Esophagus squamous epithelium (tissue), 5 donors: ENCODE data around the gene KCND2. TPM values are rescaled to one million over a fixed set of nuclear protein-coding genes. Genes with fewer than 3 reads are reported as not detected.
A peak's percentile ranks its signal among the peaks of the same experiment; 100 is the strongest.

Experiments used
- DNase-seq: peaks from one replicate; lab custom pipeline; 2025; lab: John Stamatoyannopoulos, UW
- H3K27ac ChIP-seq, 4 donors: fragments of 200-600 bp; sonication (generic); one replicate each; pipeline ENCODE4 v1.5.1; 2016 to 2019; ENCODE audit warnings: mild to moderate bottlenecking in 1 of 4
- H3K27me3 ChIP-seq, 4 donors: fragments of 200-600 bp; sonication (generic); 1 replicate in 3 of 4; 2 replicates in 1 of 4; pipeline versions ENCODE4 v1.5.1 to v1.6.0; 2017 to 2021; ENCODE audit warnings: antibody characterized with exemption in 1 of 4
- H3K36me3 ChIP-seq, 3 donors: fragments of 200-600 bp; sonication (generic); one replicate each; pipeline ENCODE4 v1.5.1; 2016 to 2019
- H3K4me1 ChIP-seq, 3 donors: fragments of 200-600 bp; sonication (generic); one replicate each; pipeline ENCODE4 v1.5.1; 2017 to 2019
- H3K4me3 ChIP-seq, 4 donors: fragments of 200-600 bp; sonication (generic); 1 replicate in 3 of 4; 2 replicates in 1 of 4; pipeline ENCODE4 v1.5.1; 2016 to 2019; ENCODE audit warnings: mild to moderate bottlenecking in 2 of 4, moderate library complexity in 1 of 4
- H3K9me3 ChIP-seq, 3 donors: fragments of 200-600 bp; sonication (generic); one replicate each; pipeline ENCODE4 v1.5.1; 2016 to 2019
- POLR2A ChIP-seq, 4 donors: fragments of 450-650 bp; IDR thresholded peaks; one replicate each; pipeline ENCODE4 v1.6.1; 2017; ENCODE audit warnings: antibody characterized with exemption in 4 of 4, mild to moderate bottlenecking in 4 of 4, moderate library complexity in 3 of 4
- WGBS, 2 donors: methylation state at CpG; one replicate each; pipeline ENCODE4 v1.1.5; 2018; 5-methylcytosine and 5-hydroxymethylcytosine counted together
- intact Hi-C: fragments of 100-400 bp; cut with DNase I; formaldehyde crosslinking; loops from one replicate; pipeline ENCODE4 v1.15.0; 2022
- total RNA-seq, 4 donors: library from RNA; depleted of rRNA; stranded (reverse); fragments of >200 nt; gene quantifications; one replicate each; pipeline ENCODE4 v1.1.0, GENCODE V29; 2016
- TF ChIP-seq, protein P1 (sequence below), 6 experiments: fragments of 450-650 bp in 4 of 6; fragments of 200-600 bp in 2 of 6; sonication (generic) in 2 of 6; IDR thresholded peaks; one replicate each; pipeline ENCODE4 v1.5.1; 2016 to 2019; ENCODE audit warnings: antibody characterized with exemption in 6 of 6, mild to moderate bottlenecking in 4 of 6, moderate library complexity in 4 of 6
- donor health status: DM: yes; HTN: yes; CAD: no.

The KCND2 gene
- total RNA-seq, 4 donors from 2014 or later = 0.09 to 0.19 TPM; not detected in 2

DNA sequence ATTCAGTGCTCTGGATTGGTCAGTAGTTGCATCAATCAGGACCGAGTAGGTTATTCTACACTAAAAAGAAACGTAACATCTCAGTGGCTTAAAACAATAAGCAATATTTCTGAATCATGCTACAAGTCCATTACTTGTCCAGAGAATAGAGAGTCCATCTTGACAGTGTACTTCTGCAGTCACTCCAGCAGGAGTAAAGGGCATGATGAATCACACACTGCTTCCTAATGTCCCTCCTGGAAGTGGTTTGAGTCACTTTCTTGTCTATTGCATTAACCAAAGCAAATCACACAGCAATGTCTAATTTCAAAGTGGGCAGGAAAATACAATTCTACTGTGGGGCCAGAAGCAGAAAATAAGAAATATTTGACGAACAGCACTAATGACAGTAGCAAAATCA, 460.2 kb downstream of the KCND2 start:
- Histone ChIP-seq H3K36me3 (no peaks in the 10 kb centered on the region), H3K4me3 (no peak overlapping the region), H3K27me3 (no peaks in the 10 kb centered on the region), H3K27ac (no peak overlapping the region), H3K9me3 (no peaks in the 10 kb centered on the region), H3K4me1 (no peaks in the 10 kb centered on the region)
- intact Hi-C loops = no loop called here
- 80 to 89% methylated on average over 3 of the region's 3 CpGs for WGBS, 2 donors
- no peak for DNase-seq
- no peak for TF ChIP-seq POLR2A (IDR thresholded peaks at IDR 0.05)
- TF ChIP-seq, protein P1, sequence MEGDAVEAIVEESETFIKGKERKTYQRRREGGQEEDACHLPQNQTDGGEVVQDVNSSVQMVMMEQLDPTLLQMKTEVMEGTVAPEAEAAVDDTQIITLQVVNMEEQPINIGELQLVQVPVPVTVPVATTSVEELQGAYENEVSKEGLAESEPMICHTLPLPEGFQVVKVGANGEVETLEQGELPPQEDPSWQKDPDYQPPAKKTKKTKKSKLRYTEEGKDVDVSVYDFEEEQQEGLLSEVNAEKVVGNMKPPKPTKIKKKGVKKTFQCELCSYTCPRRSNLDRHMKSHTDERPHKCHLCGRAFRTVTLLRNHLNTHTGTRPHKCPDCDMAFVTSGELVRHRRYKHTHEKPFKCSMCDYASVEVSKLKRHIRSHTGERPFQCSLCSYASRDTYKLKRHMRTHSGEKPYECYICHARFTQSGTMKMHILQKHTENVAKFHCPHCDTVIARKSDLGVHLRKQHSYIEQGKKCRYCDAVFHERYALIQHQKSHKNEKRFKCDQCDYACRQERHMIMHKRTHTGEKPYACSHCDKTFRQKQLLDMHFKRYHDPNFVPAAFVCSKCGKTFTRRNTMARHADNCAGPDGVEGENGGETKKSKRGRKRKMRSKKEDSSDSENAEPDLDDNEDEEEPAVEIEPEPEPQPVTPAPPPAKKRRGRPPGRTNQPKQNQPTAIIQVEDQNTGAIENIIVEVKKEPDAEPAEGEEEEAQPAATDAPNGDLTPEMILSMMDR (IDR thresholded peaks at IDR 0.05) = no peak

DNA sequence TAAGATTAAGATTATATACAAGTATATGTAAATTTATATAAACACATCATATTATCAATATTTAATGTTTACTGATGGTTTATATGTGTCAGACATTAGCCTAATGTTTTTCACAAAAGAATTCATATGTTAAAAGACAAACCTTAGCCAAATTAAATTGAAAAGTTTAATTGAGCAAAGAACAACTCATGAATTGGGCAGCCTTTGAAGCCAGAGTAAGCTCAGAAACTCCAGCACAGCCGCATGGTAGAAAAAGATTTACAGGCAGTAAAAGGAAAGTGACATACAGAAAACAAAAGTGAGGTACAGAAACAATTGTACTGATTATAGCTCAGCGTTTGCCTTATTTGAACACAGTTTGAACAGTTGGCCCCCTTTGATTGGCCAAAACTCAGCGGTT, 460.9 kb downstream of the KCND2 start:
- WGBS, 2 donors = 77 to 78% methylated on average over 3 of the region's 3 CpGs

DNA sequence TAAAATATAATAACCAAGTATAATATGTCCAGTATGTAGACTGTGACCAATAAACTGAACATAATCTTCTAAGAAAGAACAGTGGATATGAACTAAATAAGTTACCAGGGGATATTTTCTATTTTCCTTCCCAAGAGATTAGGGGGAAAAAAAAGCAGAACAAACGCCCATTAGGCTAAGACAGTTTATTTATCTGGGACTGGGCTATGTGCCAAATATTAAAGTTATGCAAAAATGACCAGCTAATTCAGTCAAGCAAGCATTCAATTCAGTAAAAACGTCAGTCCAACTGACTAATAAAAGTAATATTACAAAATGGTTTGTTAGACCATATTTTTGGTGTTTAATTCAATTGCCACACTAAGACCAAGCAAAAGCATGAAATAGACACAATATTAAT, 462.8 kb downstream of the KCND2 start:
- Histone ChIP-seq H3K4me3 (no peak overlapping the region), H3K36me3 (no peaks in the 10 kb centered on the region), H3K9me3 (no peaks in the 10 kb centered on the region), H3K4me1 (no peaks in the 10 kb centered on the region), H3K27me3 (no peaks in the 10 kb centered on the region), H3K27ac (no peak overlapping the region)
- WGBS, 2 donors = 7 to 10% methylated on average over 2 of the region's 2 CpGs
- intact Hi-C loops = no loop called here
- no peak for TF ChIP-seq POLR2A (IDR thresholded peaks at IDR 0.05)
- TF ChIP-seq, protein P1 (IDR thresholded peaks at IDR 0.05) = no peak
- DNase-seq = no peak

More for the DNA sequence above, 460.9 kb downstream of the KCND2 start:
- Histone ChIP-seq H3K9me3 (no peaks in the 10 kb centered on the region), H3K4me1 (no peaks in the 10 kb centered on the region), H3K27me3 (no peaks in the 10 kb centered on the region), H3K4me3 (no peak overlapping the region), H3K27ac (no peak overlapping the region), H3K36me3 (no peaks in the 10 kb centered on the region)
- DNase-seq = no peak
- TF ChIP-seq, protein P1 (IDR thresholded peaks at IDR 0.05) = no peak
- no peak for TF ChIP-seq POLR2A (IDR thresholded peaks at IDR 0.05)
- intact Hi-C loops = no loop called here

DNA sequence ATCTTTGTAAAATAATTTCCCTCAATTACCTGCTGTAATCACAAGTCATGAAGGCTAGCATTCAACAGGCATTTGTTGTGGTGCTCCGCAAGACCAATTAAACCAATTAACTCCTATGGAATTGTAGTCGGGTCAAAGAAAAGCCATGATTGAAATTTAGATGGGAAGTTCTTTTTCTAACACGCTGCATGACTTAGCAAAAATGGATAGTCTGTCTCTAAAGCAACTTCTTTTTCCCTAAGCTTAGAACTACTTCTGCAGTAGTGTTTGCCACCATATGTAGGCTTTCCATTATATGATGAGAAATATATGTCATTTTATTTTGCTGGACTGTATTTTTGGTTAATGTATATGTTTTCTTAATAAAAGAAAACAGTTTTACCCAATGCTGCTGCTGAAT, 465.8 kb downstream of the KCND2 start:
- intact Hi-C loops = no loop called here
- H3K36me3 ChIP-seq = no peaks in the 10 kb centered on the region
- no peak for TF ChIP-seq POLR2A (IDR thresholded peaks at IDR 0.05)
- TF ChIP-seq, protein P1 (IDR thresholded peaks at IDR 0.05) = no peak
- WGBS, 2 donors = 67 to 69% methylated on average over 3 of the region's 3 CpGs
- H3K4me3 ChIP-seq = no peak overlapping the region
- no peak for DNase-seq
- no peak overlapping the region for H3K27ac ChIP-seq
- H3K27me3 ChIP-seq = no peaks in the 10 kb centered on the region
- H3K4me1 ChIP-seq = no peaks in the 10 kb centered on the region
- H3K9me3 ChIP-seq = no peaks in the 10 kb centered on the region

DNA sequence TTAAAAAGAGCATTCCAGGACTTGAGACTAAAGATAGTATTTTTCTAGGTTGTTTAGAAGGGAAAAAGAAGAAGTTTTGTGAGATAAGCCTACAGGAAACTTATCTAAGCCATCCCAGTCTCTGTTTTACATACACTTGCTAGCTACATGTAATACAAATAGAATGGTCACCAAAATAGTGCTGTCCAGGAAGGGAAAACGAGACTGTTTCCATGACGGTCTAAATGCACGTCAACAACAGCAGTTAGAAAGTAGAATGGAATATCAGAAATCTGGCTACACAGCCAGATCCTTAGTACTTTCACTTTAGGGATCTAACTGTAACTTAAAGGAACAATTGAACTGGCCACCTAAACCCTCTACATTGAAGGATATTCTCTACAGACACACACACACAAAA, 467.4 kb downstream of the KCND2 start:
- intact Hi-C loops = no loop called here
- Histone ChIP-seq H3K4me1 (no peaks in the 10 kb centered on the region), H3K36me3 (no peaks in the 10 kb centered on the region), H3K9me3 (no peaks in the 10 kb centered on the region), H3K4me3 (peak overlapping the region in 2 of 4 donors; percentile 6 to 32), H3K27me3 (no peaks in the 10 kb centered on the region), H3K27ac (no peak overlapping the region)
- no peak for DNase-seq
- TF ChIP-seq, protein P1 (IDR thresholded peaks at IDR 0.05) = no peak
- no peak for TF ChIP-seq POLR2A (IDR thresholded peaks at IDR 0.05)
- 20 to 36% methylated on average over 3 of the region's 3 CpGs for WGBS, 2 donors
